ENCODE data around the gene TBX1. TPM values are rescaled to one million over a fixed set of nuclear protein-coding genes. Genes with fewer than 3 reads are reported as not detected.
A peak's percentile ranks its signal among the peaks of the same experiment; 100 is the strongest.

Gene TBX1
- total RNA-seq, 1 donor = not detected

DNA sequence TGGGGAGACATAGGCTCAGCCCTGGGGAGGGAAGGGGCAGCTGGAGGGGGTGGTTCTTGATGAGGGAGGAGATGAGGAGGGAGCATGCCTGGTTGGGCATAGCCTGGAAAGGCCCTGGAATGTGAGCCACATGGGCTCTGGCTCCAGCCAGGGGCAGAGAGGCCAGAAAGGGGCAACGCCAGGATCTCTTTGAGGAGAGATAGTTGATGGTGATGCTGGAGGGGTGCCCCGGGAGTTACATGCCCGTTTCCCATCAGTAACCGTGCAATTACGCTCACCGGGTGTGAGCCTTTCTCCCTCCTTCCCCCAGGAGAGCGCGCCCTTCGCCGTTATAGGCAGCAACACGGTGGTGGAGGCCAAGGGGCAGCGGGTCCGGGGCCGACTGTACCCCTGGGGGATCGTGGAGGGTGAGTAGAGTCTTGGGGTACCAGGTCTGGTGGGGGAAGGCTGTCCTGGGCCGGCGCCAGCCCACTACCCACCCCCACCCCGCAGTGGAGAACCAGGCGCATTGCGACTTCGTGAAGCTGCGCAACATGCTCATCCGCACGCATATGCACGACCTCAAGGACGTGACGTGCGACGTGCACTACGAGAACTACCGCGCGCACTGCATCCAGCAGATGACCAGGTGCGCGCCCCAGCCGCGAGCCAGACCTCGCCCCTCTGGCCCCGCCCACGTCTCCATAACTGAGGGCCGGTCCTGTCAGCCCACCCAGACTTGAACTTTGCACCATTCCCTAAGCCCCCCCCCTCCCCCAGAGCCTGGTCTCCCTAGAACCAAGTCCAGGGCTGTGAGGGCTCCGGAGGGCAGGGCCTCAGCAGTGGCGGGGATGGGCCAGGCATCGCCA is 39.0 kb upstream of the TBX1 start:
- Histone ChIP-seq H3K4me1 (ENCODE audit: insufficient read depth, low read length) (peaks cover 4% of the 10 kb centered on the region), H3K9me3 (ENCODE audit: low read depth, low read length) (no peaks in the 10 kb centered on the region), H2AFZ (ENCODE audit: low read length) (no peak overlapping the region), H3K79me2 (ENCODE audit: insufficient read depth, low read length) (no peaks in the 10 kb centered on the region), H3K27me3 (ENCODE audit: insufficient read depth, low read length) (no peaks in the 10 kb centered on the region), H3K36me3 (ENCODE audit: insufficient read depth, low read length) (no peaks in the 10 kb centered on the region), H3K27ac (ENCODE audit: low read depth, low read length) (no peak overlapping the region), H4K20me1 (ENCODE audit: insufficient read depth, low read length) (peaks cover 9% of the 10 kb centered on the region), H3K4me2 (ENCODE audit: insufficient read depth, low read length) (no peak overlapping the region), H3K4me3 (ENCODE audit: insufficient read depth, low read length) (no peak overlapping the region)
- peak; percentile 89 for DNase-seq (ENCODE audit: insufficient read length, low spot score, missing footprints)
- TF ChIP-seq, protein P1, sequence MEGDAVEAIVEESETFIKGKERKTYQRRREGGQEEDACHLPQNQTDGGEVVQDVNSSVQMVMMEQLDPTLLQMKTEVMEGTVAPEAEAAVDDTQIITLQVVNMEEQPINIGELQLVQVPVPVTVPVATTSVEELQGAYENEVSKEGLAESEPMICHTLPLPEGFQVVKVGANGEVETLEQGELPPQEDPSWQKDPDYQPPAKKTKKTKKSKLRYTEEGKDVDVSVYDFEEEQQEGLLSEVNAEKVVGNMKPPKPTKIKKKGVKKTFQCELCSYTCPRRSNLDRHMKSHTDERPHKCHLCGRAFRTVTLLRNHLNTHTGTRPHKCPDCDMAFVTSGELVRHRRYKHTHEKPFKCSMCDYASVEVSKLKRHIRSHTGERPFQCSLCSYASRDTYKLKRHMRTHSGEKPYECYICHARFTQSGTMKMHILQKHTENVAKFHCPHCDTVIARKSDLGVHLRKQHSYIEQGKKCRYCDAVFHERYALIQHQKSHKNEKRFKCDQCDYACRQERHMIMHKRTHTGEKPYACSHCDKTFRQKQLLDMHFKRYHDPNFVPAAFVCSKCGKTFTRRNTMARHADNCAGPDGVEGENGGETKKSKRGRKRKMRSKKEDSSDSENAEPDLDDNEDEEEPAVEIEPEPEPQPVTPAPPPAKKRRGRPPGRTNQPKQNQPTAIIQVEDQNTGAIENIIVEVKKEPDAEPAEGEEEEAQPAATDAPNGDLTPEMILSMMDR (IDR thresholded peaks at IDR 0.05; ENCODE audit: extremely low read depth, low read depth, low read length) = no peak

DNA sequence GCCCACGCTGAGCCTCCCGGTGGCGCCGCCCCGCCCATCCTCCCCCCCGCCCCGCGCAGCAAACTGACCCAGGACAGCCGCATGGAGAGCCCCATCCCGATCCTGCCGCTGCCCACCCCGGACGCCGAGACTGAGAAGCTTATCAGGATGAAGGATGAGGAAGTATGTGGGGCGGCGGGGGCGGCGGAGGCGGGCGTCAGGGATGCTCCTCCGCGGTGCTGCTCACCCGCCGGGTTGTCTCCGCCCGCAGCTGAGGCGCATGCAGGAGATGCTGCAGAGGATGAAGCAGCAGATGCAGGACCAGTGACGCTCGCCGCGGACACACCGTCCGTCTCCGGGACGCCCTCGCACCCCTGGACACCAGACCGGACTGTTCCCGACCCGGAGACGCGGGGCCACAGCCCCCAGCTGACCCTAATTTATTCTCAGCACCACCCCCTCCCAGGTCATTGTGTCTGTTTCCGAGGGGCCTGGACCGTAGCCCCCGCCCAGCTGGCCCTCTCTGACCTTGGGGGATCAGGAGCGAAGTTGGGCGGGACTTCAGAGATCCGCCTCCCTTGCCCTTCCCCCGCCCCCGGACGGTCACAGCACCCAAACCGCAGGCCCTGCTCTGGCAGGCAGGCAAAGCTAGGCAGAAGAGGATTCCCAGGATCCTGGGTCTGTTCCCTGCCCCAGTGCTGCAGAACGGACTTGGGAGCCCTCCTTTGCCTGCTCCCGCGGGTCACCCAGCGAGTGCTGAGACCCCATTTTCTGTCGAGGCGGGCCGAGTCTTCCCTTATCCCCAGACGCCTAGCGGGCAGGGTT is 38.2 kb upstream of the TBX1 start:
- H4K20me1 ChIP-seq (ENCODE audit: insufficient read depth, low read length) = peaks cover 9% of the 10 kb centered on the region
- no peak overlapping the region for H3K27ac ChIP-seq (ENCODE audit: low read depth, low read length)
- DNase-seq (ENCODE audit: insufficient read length, low spot score, missing footprints) = peak; percentile 92

DNA sequence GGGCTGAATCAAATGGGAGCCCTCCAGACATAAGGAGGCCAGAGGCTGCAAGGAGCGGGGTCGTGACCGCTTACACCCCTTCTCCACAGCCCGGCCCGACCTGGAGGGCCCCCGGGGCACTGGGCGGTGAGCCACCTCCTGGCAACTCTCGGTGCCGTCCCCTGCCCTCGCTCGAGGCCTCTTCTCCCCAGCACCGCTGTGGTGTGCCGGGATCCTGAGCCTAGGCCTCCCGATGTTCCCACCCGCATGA is 37.7 kb upstream of the TBX1 start:
- Histone ChIP-seq H3K27ac (ENCODE audit: low read depth, low read length) (no peak overlapping the region), H4K20me1 (ENCODE audit: insufficient read depth, low read length) (peaks cover 9% of the 10 kb centered on the region)

More for the DNA sequence above, 38.2 kb upstream of the TBX1 start:
- Histone ChIP-seq H3K4me3 (ENCODE audit: insufficient read depth, low read length) (no peak overlapping the region), H3K27me3 (ENCODE audit: insufficient read depth, low read length) (no peaks in the 10 kb centered on the region), H3K4me2 (ENCODE audit: insufficient read depth, low read length) (no peak overlapping the region), H2AFZ (ENCODE audit: low read length) (no peak overlapping the region), H3K36me3 (ENCODE audit: insufficient read depth, low read length) (no peaks in the 10 kb centered on the region), H3K9me3 (ENCODE audit: low read depth, low read length) (no peaks in the 10 kb centered on the region), H3K79me2 (ENCODE audit: insufficient read depth, low read length) (no peaks in the 10 kb centered on the region), H3K4me1 (ENCODE audit: insufficient read depth, low read length) (peaks cover 4% of the 10 kb centered on the region)
- TF ChIP-seq, protein P1 (IDR thresholded peaks at IDR 0.05; ENCODE audit: extremely low read depth, low read depth, low read length) = no peak

More for the DNA sequence above, 37.7 kb upstream of the TBX1 start:
- Histone ChIP-seq H3K27me3 (ENCODE audit: insufficient read depth, low read length) (no peaks in the 10 kb centered on the region), H3K4me3 (ENCODE audit: insufficient read depth, low read length) (no peak overlapping the region), H3K79me2 (ENCODE audit: insufficient read depth, low read length) (no peaks in the 10 kb centered on the region), H3K36me3 (ENCODE audit: insufficient read depth, low read length) (no peaks in the 10 kb centered on the region), H3K9me3 (ENCODE audit: low read depth, low read length) (no peaks in the 10 kb centered on the region), H3K4me1 (ENCODE audit: insufficient read depth, low read length) (no peaks in the 10 kb centered on the region), H2AFZ (ENCODE audit: low read length) (no peak overlapping the region), H3K4me2 (ENCODE audit: insufficient read depth, low read length) (no peak overlapping the region)
- peak; percentile 68 for DNase-seq (ENCODE audit: insufficient read length, low spot score, missing footprints)
- TF ChIP-seq, protein P1 (IDR thresholded peaks at IDR 0.05; ENCODE audit: extremely low read depth, low read depth, low read length) = no peak
